T1000 (cell line): ENCODE measurements around the gene CATSPERE.
"Not testable (repeated sequence)": the region's sequence is repeated elsewhere in the genome, so short reads cannot be mapped to it uniquely, and the experiment has no call there.

ENCODE experiments used
- DNase-seq: peaks from one replicate; lab custom pipeline; 2025; ENCODE audit warnings: mixed read lengths; lab: John Stamatoyannopoulos, UW

The CATSPERE gene

DNA sequence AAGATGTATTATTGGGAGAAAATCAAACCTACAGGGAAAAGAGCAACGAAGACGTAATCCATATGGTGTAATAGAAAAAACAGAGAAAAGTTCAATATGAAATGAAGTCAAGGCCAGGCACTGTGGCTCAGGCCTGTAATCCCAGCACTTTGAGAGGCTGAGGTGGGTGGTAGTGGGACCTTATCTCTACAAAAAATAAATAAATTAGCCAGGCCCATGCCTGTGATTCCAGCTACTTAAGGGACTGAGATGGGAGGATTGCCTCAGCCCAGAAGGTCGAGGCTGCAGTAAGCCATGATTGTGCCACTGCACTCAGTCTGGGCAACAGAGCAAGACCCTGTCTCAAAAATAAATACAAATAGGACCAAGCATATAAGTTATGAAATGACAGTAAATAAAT, 203.3 kb downstream of the CATSPERE start:
- DNase-seq, result no peak

DNA sequence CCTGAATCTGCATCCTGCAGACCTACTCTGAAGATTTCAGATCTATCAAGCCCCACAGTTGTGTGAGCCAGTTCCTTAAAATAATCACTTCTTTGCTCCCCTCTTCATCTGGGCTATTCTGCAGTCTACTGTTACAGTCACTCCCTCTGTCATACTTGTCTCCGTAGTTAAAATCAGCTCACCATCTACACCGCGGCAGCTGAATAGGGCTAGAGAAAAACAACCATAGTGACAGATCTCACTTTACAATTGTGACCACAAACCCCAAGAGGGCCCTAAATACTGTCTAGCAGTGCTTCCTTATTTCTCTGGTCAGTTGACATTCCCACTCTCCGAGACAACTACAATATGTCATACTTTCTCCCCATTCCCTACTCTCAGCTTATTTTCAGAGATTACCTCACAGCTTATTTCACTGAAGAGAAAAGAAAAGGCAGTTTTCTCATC, 204.7 kb downstream of the CATSPERE start:
- DNase-seq, result no peak

DNA sequence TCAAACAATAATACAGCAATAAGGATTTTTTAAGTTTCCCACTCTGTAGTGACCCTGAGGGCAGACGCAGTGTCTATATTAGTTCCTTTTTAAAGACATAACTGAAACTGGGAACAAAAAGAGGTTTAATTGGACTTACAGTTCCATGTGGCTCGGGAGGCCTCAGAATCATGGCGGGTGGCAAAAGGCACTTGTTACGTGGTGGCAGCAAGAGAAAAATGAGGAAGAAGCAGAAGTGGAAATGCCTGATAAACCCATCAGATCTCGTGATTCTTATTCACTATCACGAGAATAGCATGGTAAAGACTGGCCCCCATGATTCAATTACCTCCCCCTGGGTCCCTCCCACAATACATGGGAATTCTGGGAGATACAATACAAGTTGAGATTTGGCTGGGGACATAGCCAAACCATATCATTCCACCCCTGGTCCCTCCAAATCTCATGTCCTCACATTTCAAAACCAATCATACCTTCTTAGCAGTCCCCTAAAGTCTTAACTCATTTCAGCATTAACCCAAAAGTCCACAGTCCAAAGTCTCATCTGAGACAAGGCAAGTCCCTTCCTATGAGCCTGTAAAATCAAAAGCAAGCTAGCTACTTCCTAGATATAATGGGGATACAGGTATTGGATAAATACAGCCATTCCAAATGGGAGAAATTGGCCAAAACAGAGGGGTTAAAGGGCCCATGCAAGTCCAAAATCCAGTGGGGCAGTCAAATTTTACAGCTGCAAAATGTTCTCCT, 205.8 kb downstream of the CATSPERE start:
- DNase-seq, result not testable (repeated sequence)

DNA sequence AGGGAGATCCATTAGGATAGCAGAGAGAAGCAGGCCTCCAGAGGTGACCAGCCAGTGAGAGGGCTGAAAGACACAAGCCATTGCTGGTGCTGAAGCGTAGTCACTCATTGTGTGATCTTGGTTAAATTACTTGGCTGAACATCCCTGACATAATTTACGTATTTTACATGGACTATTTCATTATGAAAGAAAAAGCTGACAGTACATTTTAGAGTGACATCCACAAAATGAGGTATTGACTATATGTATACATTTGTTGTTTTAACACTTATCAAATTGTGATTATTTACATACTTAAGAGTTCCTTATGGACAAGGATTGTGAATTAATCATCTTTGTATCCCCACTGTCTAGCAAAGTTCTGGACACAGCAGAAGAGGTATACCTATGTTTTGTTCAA, 206.7 kb downstream of the CATSPERE start:
- DNase-seq, result no peak

DNA sequence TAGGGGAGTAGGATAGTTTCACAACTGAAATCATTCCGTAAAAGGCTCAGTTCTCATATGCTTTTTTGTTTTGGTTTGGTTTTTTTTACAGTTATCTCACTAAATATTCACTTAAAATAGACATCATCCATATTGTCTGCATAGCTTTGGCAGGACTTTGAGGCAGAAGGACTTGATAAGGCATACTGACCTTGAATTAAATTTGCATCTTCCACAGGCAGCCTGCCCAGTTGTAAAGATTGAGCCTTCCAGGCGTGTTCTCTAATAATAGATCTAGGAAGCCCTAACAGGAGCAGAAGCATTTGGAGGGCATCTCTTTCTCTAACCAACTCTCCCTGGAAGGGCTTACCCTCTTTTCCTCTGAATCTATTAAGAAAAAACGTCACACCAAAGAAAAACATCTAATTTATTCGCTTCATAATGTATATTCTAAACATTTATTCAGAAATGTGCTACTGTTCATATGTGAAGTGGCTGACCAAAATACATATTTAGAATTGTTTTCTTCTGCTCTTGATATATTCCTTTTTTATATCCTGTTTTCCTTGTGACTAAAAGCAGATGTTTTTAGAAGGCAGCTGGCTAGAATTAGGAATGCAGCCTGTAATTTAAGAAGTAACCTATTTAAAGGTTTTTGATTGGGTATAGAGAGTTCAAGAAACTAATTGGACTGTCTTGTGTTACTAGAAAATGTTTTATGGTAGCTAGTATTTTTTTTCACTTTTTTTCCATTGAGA, 212.0 kb downstream of the CATSPERE start:
- DNase-seq, result no peak

DNA sequence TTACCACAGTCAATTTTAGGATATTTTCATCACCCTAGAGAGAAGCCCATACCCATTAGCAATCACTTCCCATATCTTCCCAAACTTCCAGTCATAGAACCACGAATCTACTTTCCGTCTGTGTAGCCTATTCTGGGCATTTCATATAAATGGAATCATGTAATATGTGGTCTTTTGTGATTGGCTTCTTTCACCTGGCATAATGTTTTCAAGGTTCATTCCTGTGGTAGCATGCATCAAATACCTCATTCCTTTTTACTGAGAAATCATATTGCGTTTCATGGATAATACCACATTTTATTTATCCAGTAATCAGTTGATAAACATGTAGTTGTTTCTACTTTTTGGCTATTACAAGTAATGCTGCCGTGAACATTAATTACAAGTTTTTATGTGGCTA, 213.4 kb downstream of the CATSPERE start:
- DNase-seq, result no peak

DNA sequence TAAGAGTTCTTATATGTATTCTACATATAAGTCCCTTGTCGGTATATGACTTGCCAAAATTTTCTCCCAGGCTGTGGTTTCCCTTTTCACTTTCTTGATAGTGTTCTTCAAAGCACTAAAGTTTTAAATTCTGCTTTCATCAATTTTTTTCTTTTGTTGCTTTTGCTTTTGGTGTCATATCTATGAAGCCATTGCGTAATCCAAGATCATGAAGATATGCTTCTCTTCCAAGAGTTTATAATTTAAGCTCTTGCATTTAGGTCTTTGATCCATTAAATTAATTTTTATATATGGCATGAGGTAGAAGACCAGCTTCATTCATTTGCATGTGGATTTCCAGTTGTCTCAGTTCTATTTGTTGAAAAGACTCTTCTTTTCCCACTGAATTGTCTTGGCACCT, 214.1 kb downstream of the CATSPERE start:
- no peak for DNase-seq

DNA sequence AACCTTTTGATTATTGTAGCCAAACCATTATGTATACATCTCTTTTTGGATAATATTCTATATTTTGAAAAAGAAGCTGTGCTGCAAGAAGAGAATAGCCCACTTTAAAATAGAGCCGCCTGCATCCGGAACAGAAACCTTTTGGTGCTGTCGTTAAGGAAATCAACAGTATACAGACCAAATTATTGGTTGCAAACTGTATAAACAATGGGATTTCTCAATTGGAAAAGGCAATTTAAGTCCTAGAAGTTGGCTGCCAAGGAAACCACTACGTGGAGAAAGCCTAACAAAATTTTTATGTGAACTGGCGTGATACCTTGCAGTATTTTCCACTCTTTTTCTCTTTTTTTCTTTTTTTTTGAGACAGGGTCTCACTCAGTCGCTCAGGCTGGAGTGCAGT, 217.6 kb downstream of the CATSPERE start:
- DNase-seq, result no peak

DNA sequence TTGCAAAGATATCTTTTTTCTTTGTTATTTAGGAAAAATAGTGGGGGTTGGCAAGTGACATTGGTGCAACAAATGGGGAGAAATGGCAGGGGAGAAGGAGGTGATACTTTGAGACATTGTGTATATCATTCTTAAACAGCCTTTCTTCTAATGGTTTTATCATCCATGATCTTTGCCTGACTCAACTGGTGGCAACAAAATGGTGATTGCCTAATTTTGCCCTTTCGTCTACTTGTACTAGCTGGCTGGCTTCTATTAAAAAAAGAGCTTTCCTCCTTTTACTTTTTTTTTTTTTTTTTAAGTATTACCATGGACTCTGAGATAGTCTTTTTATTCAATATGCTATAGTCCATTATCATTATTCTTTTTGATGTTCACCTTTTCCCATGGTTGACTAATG, 219.6 kb downstream of the CATSPERE start:
- no peak for DNase-seq

DNA sequence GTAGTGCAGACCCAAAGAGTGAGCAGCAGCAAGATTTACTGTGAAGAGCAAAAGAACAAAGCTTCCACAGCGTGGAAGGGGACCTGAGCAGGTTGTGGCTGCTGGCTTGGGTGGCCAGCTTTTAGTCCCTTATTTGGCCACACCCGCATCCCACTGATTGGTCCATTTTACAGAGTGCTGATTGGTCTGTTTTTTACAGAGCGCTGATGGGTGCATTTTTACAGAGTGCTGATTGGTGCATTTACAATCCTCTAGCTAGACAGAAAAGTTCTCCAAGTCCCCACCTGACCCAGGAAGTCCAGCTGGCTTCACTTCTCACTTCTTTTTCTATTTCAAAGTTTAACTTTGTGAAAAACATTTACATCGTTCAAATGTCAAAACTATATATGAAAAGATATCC, 221.0 kb downstream of the CATSPERE start:
- DNase-seq, result not testable (repeated sequence)
